Measurements from ENCODE around the gene RAD51B. TPM values are rescaled to one million over a fixed set of nuclear protein-coding genes. Genes with fewer than 3 reads are reported as not detected.

Gene RAD51B
- total and polyA plus RNA-seq, 8 donors: 10.8 to 18.3 (median 14.1) TPM

DNA sequence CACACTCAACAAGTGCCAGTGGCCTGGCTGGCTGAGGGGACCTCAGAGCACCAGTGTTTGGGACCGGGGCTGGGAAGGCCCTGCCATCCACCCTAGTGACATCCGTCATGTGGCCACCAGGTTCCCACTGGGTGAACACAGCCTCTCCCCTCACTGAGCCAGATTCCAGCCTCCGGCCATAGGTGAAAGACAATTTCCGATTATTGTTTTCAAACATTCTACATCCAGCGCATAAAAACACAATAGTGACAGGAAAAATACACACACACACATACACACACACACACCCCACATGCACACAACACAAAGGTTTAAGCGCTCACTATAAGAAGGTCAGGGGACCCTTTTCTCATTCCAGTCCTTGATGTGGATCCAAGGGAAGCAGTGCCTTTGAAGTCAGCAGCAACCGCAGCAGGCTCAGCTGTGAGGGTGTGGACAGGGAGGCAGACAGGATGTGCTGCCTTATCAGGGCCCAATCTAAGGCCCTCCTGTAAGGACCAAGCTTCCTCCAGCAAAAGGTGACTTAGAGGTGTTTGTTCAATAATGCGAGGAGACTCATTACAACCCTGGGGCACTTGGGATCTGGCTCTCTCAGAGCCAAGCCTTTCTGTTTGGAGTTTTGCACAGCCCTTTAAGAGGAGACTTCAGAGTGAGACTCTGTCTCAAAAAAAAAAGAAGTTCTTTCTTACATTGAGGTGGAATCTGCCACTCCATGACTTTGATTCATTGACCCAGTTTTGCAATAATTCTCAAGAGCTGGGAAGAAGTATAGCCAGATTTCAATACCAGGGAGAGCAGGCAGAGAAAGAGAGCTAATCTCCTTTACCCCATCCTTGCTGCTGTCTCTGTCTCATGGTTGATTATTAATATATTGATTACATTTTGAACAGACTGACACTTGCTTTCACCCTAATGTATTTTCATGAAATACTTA is 745.5 kb downstream of the RAD51B start:
- no peaks in the 10 kb centered on the region for H3K36me3 ChIP-seq
- H3K4me1 ChIP-seq: peaks cover 44 to 57% of the 10 kb centered on the region in 2 donors
- ATAC-seq (peak; percentile 29), DNase-seq (peak in 2 of 4 donors; percentile 36 to 42)
- H3K27me3 ChIP-seq: no peaks in the 10 kb centered on the region
- no peak for TF ChIP-seq CTCF (IDR thresholded peaks at IDR 0.05)
- peak overlapping the region; percentile 65 to 77 for H3K27ac ChIP-seq
- no peak overlapping the region for H3K4me3 ChIP-seq
- intact Hi-C loops (cut with DNase I): no loop called here
- H3K9me3 ChIP-seq: no peaks in the 10 kb centered on the region

DNA sequence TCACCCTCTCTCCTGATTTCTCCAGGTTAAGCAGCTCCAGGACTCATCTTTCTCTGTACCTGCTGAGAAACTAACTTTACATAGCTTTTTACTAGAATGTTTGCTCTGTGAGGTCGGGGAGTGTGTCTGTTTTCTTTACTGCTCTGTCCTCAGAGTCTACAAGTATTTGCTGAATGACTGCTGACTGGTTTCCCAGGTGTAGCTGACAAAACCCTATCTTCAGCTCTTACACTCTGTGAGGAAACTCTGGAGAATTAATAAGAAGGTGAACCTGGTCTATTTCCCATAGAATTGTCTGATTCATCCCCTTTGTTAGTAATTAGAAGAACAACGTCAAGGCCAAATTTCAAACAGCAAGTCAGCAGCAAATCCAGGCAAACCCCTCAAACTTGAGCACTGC is 746.5 kb downstream of the RAD51B start:
- peak; percentile 28 for ATAC-seq
- Histone ChIP-seq H3K9me3 (no peaks in the 10 kb centered on the region), H3K36me3 (no peaks in the 10 kb centered on the region), H3K4me1 (peaks cover 49 to 62% of the 10 kb centered on the region in 2 donors), H3K4me3 (no peak overlapping the region), H3K27me3 (no peaks in the 10 kb centered on the region), H3K27ac (peak overlapping the region; percentile 61 to 65)
- intact Hi-C loops (cut with DNase I): no loop called here
- TF ChIP-seq CTCF (IDR thresholded peaks at IDR 0.05): no peak
- DNase-seq: peak in 1 of 4 donors; percentile 10

DNA sequence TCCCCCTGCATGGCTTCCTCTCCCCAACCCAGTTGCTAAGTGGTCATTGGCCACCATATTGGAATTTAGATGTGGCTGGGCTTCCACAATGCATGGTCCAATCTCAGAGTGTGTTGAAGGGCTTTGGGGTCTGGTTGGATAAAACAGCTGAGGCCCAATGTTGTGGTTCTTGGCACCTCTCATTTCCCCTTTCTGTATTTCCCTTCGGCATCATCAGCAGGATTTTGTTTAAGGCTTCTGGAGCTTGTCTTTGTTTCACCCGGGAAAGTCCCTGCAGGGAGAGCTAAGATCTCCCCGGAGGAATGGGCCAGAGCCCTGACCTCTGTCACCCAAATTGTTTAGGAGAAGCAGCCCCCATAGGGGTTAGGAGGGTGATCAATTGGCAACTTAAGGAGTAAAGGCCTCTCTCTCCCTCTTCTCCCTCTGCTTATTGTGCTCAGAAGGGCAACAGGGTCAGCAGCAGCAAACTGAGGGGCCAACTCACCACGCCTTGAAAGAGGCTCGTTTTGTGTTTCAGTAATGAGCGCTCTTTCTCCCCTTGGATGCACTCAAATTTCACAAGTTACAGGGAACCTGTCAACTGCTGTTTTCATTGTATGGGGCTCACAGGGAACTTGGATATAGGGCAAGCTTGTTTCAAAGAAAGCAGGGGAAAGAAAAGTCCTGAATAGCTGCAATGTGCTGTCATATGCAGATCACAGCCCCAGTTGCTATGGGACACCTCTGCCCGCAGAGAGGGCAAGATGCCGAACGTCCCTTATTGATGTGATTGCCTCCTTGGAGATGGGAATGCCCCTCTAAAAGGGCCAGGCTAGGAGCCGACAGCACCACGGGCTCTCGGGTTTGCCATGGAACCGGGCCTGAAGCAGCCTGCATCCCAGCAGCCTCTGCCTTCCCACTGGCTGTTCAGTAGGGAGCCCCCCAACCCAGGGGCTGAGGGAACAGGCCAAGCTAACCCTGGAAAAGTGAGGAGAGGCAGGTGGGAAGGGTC is 749.6 kb downstream of the RAD51B start:
- Histone ChIP-seq H3K27ac (peak overlapping the region; percentile 69 to 74), H3K27me3 (no peaks in the 10 kb centered on the region), H3K4me3 (no peak overlapping the region), H3K9me3 (no peaks in the 10 kb centered on the region), H3K36me3 (no peaks in the 10 kb centered on the region), H3K4me1 (peaks cover 35 to 43% of the 10 kb centered on the region in 2 donors)
- ATAC-seq (no peak), DNase-seq (peak in 1 of 4 donors; percentile 25)
- intact Hi-C loops (cut with DNase I): no loop called here
- TF ChIP-seq CTCF (IDR thresholded peaks at IDR 0.05): no peak

GRCh38 chr14:68569970-68570409 is 750.4 kb downstream of the RAD51B start:
- TF ChIP-seq CTCF (IDR thresholded peaks at IDR 0.05): no peak
- intact Hi-C loops (cut with DNase I): no loop called here
- peak; percentile 80 for ATAC-seq

More at GRCh38 chr14:68569970-68570409, 750.4 kb downstream of the RAD51B start:
- Histone ChIP-seq H3K27ac (peak overlapping the region; percentile 69 to 74), H3K4me1 (peaks cover 34 to 44% of the 10 kb centered on the region in 2 donors), H3K4me3 (no peak overlapping the region), H3K36me3 (no peaks in the 10 kb centered on the region), H3K9me3 (no peaks in the 10 kb centered on the region), H3K27me3 (no peaks in the 10 kb centered on the region)
- DNase-seq: peak in 1 of 4 donors; percentile 40

Measured in left lung (tissue), 10 donors.